T-cell (primary cell): ENCODE measurements around the gene TP63. TPM values are rescaled to one million over a fixed set of nuclear protein-coding genes. Genes with fewer than 3 reads are reported as not detected.

Source experiments
- ATAC-seq, 4 experiments: fragments of 200-7000 bp in 3 of 4; fragments of 150-1000 bp in 1 of 4; cut with Tn5 transposase; replicated peaks in 1 of 4; 1 replicate in 3 of 4; 2 replicates in 1 of 4; pipeline ENCODE4 v1.10.0; 2021; ENCODE audit warnings: moderate library complexity in 3 of 4, mild to moderate bottlenecking in 2 of 4, moderate number of reproducible peaks in 1 of 4
- CTCF ChIA-PET, 2 donors: fragments of 300-600 bp; sonication (Branson Sonifier 250); formaldehyde crosslinking; loops; one replicate each; lab custom pipeline; 2022; ENCODE audit warnings: antibody characterized with exemption in 2 of 2; lab: Charles Lee
- POLR2A ChIA-PET, 2 donors: fragments of 300-600 bp; sonication (Branson Sonifier 250); formaldehyde crosslinking; loops; one replicate each; lab custom pipeline; 2022; ENCODE audit warnings: antibody characterized with exemption in 2 of 2; lab: Charles Lee
- DNase-seq, 35 experiments: peaks; one replicate each; pipeline versions ENCODE4 v3.0.0 to v3.0.0-alpha.2; 2013 to 2023
- H3K27ac ChIP-seq: one replicate; pipeline ENCODE4 v1.5.1; 2013; ENCODE audit warnings: low read length
- H3K27me3 ChIP-seq, 2 experiments: replicated peaks in 1 of 2; 1 replicate in 1 of 2; 2 replicates in 1 of 2; pipeline versions ENCODE4 v1.6.1 to v1.7.0; 2013; ENCODE audit warnings: low read length in 1 of 2, mixed read lengths in 1 of 2; ENCODE audit not compliant: control insufficient read depth in 2 of 2, insufficient read depth in 2 of 2; ENCODE audit errors: extremely low read depth in 1 of 2
- H3K36me3 ChIP-seq, 2 donors: 1 replicate in 1 of 2; 2 replicates in 1 of 2; pipeline versions ENCODE4 v1.6.1 to v1.7.0; 2013; ENCODE audit warnings: low read length in 1 of 2; ENCODE audit not compliant: control insufficient read depth in 2 of 2, insufficient read depth in 1 of 2; ENCODE audit errors: extremely low read depth in 1 of 2
- H3K4me1 ChIP-seq, 2 experiments: 1 replicate in 1 of 2; 2 replicates in 1 of 2; pipeline versions ENCODE4 v1.6.1 to v1.7.0; 2013; ENCODE audit warnings: low read length in 2 of 2, mixed read lengths in 1 of 2; ENCODE audit not compliant: insufficient read depth in 2 of 2, control insufficient read depth in 1 of 2; ENCODE audit errors: extremely low read depth in 1 of 2
- H3K4me3 ChIP-seq, 2 donors: 1 replicate in 1 of 2; 2 replicates in 1 of 2; pipeline versions ENCODE4 v1.5.1 to v1.7.0; 2013; ENCODE audit warnings: mild to moderate bottlenecking in 2 of 2, low read length in 1 of 2, moderate library complexity in 1 of 2; ENCODE audit not compliant: control insufficient read depth in 1 of 2; ENCODE audit errors: extremely low read depth in 1 of 2
- H3K9me3 ChIP-seq: 2 replicates; pipeline ENCODE4 v1.7.0; 2013
- H3K27ac Mint-ChIP-seq, 2 donors: one replicate each; pipeline ENCODE4 v1.8.0; 2020 to 2021; ENCODE audit warnings: mild to moderate bottlenecking in 2 of 2, mixed read lengths in 2 of 2
- H3K27me3 Mint-ChIP-seq, 2 donors: one replicate each; pipeline ENCODE4 v1.8.0; 2021 to 2022; ENCODE audit warnings: mixed read lengths in 2 of 2
- H3K36me3 Mint-ChIP-seq: one replicate; pipeline ENCODE4 v1.8.0; 2021; ENCODE audit warnings: mixed read lengths
- H3K4me1 Mint-ChIP-seq, 3 donors: one replicate each; pipeline ENCODE4 v1.8.0; 2020 to 2022; ENCODE audit warnings: mixed read lengths in 3 of 3, mild to moderate bottlenecking in 1 of 3
- H3K4me3 Mint-ChIP-seq, 3 donors: one replicate each; pipeline ENCODE4 v1.8.0; 2020 to 2022; ENCODE audit warnings: mild to moderate bottlenecking in 3 of 3, mixed read lengths in 3 of 3, moderate library complexity in 3 of 3
- H3K9me3 Mint-ChIP-seq, 3 donors: one replicate each; pipeline ENCODE4 v1.8.0; 2020 to 2022; ENCODE audit warnings: mixed read lengths in 3 of 3
- WGBS: methylation state at CpG from one replicate; pipeline ENCODE4 v1.1.5; 2013; ENCODE audit warnings: missing lambda C conversion rate; ENCODE audit not compliant: insufficient coverage; 5-methylcytosine and 5-hydroxymethylcytosine counted together
- total RNA-seq, 35 experiments: library from RNA in 6 of 35; stranded (reverse) in 6 of 35; fragments of 120-200 nt in 1 of 35; gene quantifications; one replicate each; pipeline versions ENCODE4 v1.2.1 to v1.2.4 and lab custom pipeline; 2013 to 2026

TP63 gene
- total RNA-seq, 5 donors from 2014 or later (not counting 1 experiment from before 2014, with no cell fraction given), result 0.35 to 0.75 (median 0.62) TPM; not detected in 1

GRCh38 chr3:189699885-189700284, 68.7 kb downstream of the TP63 start:
- ChIA-PET CTCF (no interaction called here), POLR2A (interaction anchor here in 1 of 2 donors (0.6 kb wide), 1 partner anchor 1571 kb away, joined by 3 read pairs; no protein-coding TSS in a partner anchor)
- Histone ChIP-seq H3K36me3 (no peaks in the 10 kb centered on the region), H3K4me3 (no peak overlapping the region), H3K9me3 (no peaks in the 10 kb centered on the region), H3K4me1 (no peaks in the 10 kb centered on the region), H3K27me3 (no peaks in the 10 kb centered on the region), H3K27ac (no peak overlapping the region)
- no peaks in the 10 kb centered on the region for H3K36me3 Mint-ChIP-seq
- no peak for DNase-seq
- no peak for ATAC-seq
- no peaks in the 10 kb centered on the region for H3K4me1 Mint-ChIP-seq
- H3K4me3 Mint-ChIP-seq, result no peak overlapping the region
- peaks cover 3 to 8% of the 10 kb centered on the region in 2 donors for H3K27me3 Mint-ChIP-seq
- no peaks in the 10 kb centered on the region for H3K9me3 Mint-ChIP-seq
- WGBS, result 100% methylated on average over 1 of the region's 1 CpG
- no peak overlapping the region for H3K27ac Mint-ChIP-seq

GRCh38 chr3:189702066-189702646, 71.0 kb downstream of the TP63 start:
- CTCF ChIA-PET, result no interaction called here
- WGBS, result no CpG with 5 or more reads among the region's 1 CpG

GRCh38 chr3:189703865-189704264, 72.7 kb downstream of the TP63 start:
- no peak overlapping the region for H3K27ac ChIP-seq
- H3K27me3 ChIP-seq, result no peaks in the 10 kb centered on the region
- H3K27me3 Mint-ChIP-seq, result peaks cover 3 to 4% of the 10 kb centered on the region in 2 donors
- ATAC-seq, result no peak
- ChIA-PET CTCF (no interaction called here), POLR2A (no interaction called here)
- H3K36me3 ChIP-seq, result no peaks in the 10 kb centered on the region
- H3K27ac Mint-ChIP-seq, result no peak overlapping the region
- no peak overlapping the region for H3K4me3 Mint-ChIP-seq
- H3K9me3 ChIP-seq, result no peaks in the 10 kb centered on the region
- H3K4me1 Mint-ChIP-seq, result no peaks in the 10 kb centered on the region
- H3K9me3 Mint-ChIP-seq, result no peaks in the 10 kb centered on the region
- no peaks in the 10 kb centered on the region for H3K36me3 Mint-ChIP-seq
- DNase-seq, result no peak
- H3K4me1 ChIP-seq, result no peaks in the 10 kb centered on the region
- no CpG with 5 or more reads among the region's 1 CpG for WGBS
- H3K4me3 ChIP-seq, result no peak overlapping the region

More at GRCh38 chr3:189702066-189702646, 71.0 kb downstream of the TP63 start:
- Mint-ChIP-seq H3K36me3 (no peaks in the 10 kb centered on the region), H3K4me1 (no peaks in the 10 kb centered on the region), H3K4me3 (no peak overlapping the region), H3K27me3 (peaks cover 3 to 7% of the 10 kb centered on the region in 2 donors), H3K27ac (no peak overlapping the region), H3K9me3 (no peaks in the 10 kb centered on the region)
- Histone ChIP-seq H3K4me1 (no peaks in the 10 kb centered on the region), H3K27ac (no peak overlapping the region), H3K27me3 (no peaks in the 10 kb centered on the region), H3K4me3 (no peak overlapping the region), H3K36me3 (no peaks in the 10 kb centered on the region), H3K9me3 (no peaks in the 10 kb centered on the region)
- no peak for DNase-seq
- no peak for ATAC-seq
- POLR2A ChIA-PET, result no interaction called here

- no peaks in the 10 kb centered on the region for H3K9me3 Mint-ChIP-seq
- Histone ChIP-seq H3K27ac (no peak overlapping the region), H3K4me1 (no peaks in the 10 kb centered on the region), H3K9me3 (no peaks in the 10 kb centered on the region), H3K36me3 (no peaks in the 10 kb centered on the region), H3K4me3 (no peak overlapping the region), H3K27me3 (no peaks in the 10 kb centered on the region)
- no peaks in the 10 kb centered on the region for H3K36me3 Mint-ChIP-seq
- ChIA-PET CTCF (interaction anchor here in 1 of 2 donors (0.9 kb wide), 1 partner anchor 436 kb away, joined by 4 read pairs; no protein-coding TSS in a partner anchor), POLR2A (no interaction called here)
- H3K27ac Mint-ChIP-seq, result no peak overlapping the region
- ATAC-seq (no peak), DNase-seq (no peak)
- no peaks in the 10 kb centered on the region for H3K27me3 Mint-ChIP-seq
- no CpG with 5 or more reads among the region's 3 CpGs for WGBS
- H3K4me1 Mint-ChIP-seq, result peaks cover 0 to 4% (median 0%) of the 10 kb centered on the region in 3 donors
- no peak overlapping the region for H3K4me3 Mint-ChIP-seq
Observed at GRCh38 chr3:189708375-189708774, 77.2 kb downstream of the TP63 start.

- DNase-seq (peak in 1 of 35 experiments; percentile 9), ATAC-seq (no peak)
- Histone ChIP-seq H3K27me3 (no peaks in the 10 kb centered on the region), H3K27ac (no peak overlapping the region), H3K36me3 (no peaks in the 10 kb centered on the region), H3K9me3 (no peaks in the 10 kb centered on the region), H3K4me1 (peaks cover 3 to 5% of the 10 kb centered on the region in 2 experiments), H3K4me3 (no peak overlapping the region)
- ChIA-PET CTCF (interaction anchor here in 1 of 2 donors (0.6 kb wide), 1 partner anchor 398 kb away, joined by 3 read pairs; no protein-coding TSS in a partner anchor), POLR2A (no interaction called here)
- H3K27ac Mint-ChIP-seq, result no peak overlapping the region
- peaks cover 8 to 14% (median 12%) of the 10 kb centered on the region in 3 donors for H3K4me1 Mint-ChIP-seq
- H3K9me3 Mint-ChIP-seq, result no peaks in the 10 kb centered on the region
- H3K27me3 Mint-ChIP-seq, result no peaks in the 10 kb centered on the region
- H3K36me3 Mint-ChIP-seq, result no peaks in the 10 kb centered on the region
- H3K4me3 Mint-ChIP-seq, result no peak overlapping the region
Observed at GRCh38 chr3:189710620-189711402, 79.6 kb downstream of the TP63 start.

- H3K27me3 ChIP-seq, result no peaks in the 10 kb centered on the region
- H3K36me3 ChIP-seq, result no peaks in the 10 kb centered on the region
- ATAC-seq, result no peak
- H3K27ac Mint-ChIP-seq, result no peak overlapping the region
- no peak overlapping the region for H3K4me3 Mint-ChIP-seq
- H3K9me3 ChIP-seq, result no peaks in the 10 kb centered on the region
- H3K4me3 ChIP-seq, result no peak overlapping the region
- POLR2A ChIA-PET, result no interaction called here
- CTCF ChIA-PET, result no interaction called here
- H3K27me3 Mint-ChIP-seq, result no peaks in the 10 kb centered on the region
- H3K4me1 Mint-ChIP-seq, result peaks cover 8 to 14% (median 12%) of the 10 kb centered on the region in 3 donors
- no peaks in the 10 kb centered on the region for H3K9me3 Mint-ChIP-seq
- H3K27ac ChIP-seq, result no peak overlapping the region
- H3K36me3 Mint-ChIP-seq, result no peaks in the 10 kb centered on the region
- no CpG with 5 or more reads among the region's 2 CpGs for WGBS
- peaks cover 3 to 5% of the 10 kb centered on the region in 2 experiments for H3K4me1 ChIP-seq
- DNase-seq, result no peak
Observed at GRCh38 chr3:189712906-189713483, 81.8 kb downstream of the TP63 start.
